GM12878 (cell line): ENCODE measurements around the gene NAT10. TPM values are rescaled to one million over a fixed set of nuclear protein-coding genes. Genes with fewer than 3 reads are reported as not detected.
A peak's percentile ranks its signal among the peaks of the same experiment; 100 is the strongest.

Source experiments
- ATAC-seq: fragments of 200-7000 bp; cut with Tn5 transposase; 3 replicates; pipeline ENCODE4 v1.9.1; 2020; ENCODE audit warnings: mild to moderate bottlenecking, moderate library complexity
- Bru-seq: library from RNA; stranded (reverse); fragments of 400-500 nt; gene quantifications from one replicate; lab custom pipeline; 2021; lab: Mats Ljungman, UMichigan
- BruChase-seq, 2 experiments: library from RNA; stranded (reverse); fragments of 400-500 nt; gene quantifications; one replicate each; lab custom pipeline; 2021; lab: Mats Ljungman, UMichigan
- BruUV-seq: library from RNA; stranded (reverse); fragments of 400-500 nt; replicated peaks from 2 replicates; lab custom pipeline; 2021; lab: Mats Ljungman, UMichigan
- CTCF ChIA-PET: fragments of 300-600 bp; sonication (Branson Sonifier 250); formaldehyde crosslinking; extraction: SDS; loops from one replicate; lab custom pipeline; 2021; ENCODE audit warnings: inconsistent platforms; lab: Yijun Ruan, JAX
- POLR2A ChIA-PET: fragments of 350-600 bp; formaldehyde crosslinking; extraction: SDS; loops from one replicate; lab custom pipeline; 2021; ENCODE audit warnings: inconsistent platforms; lab: Charles Lee
- RAD21 ChIA-PET: fragments of 300-600 bp; sonication (Branson Sonifier 250); formaldehyde crosslinking; loops from one replicate; lab custom pipeline; 2023; ENCODE audit warnings: antibody characterized with exemption; ENCODE audit not compliant: unreplicated experiment; lab: Charles Lee
- SMC1A ChIA-PET: fragments of 300-600 bp; sonication (Branson Sonifier 250); formaldehyde crosslinking; loops from one replicate; lab custom pipeline; 2023; ENCODE audit not compliant: unreplicated experiment, uncharacterized antibody; lab: Charles Lee
- DNase-seq: peaks from one replicate; pipeline ENCODE4 v3.0.0-alpha.2; 2011; ENCODE audit warnings: low read depth, low spot score
- FAIRE-seq: peaks from 3 replicates; lab custom pipeline; 2011; peaks lifted over from hg19 to GRCh38; lab: Jason Lieb, UNC
- H2AFZ ChIP-seq: 2 replicates; pipeline ENCODE4 v1.6.0; 2011; ENCODE audit warnings: low read depth, low read length, control low read depth; ENCODE audit not compliant: control insufficient read depth
- H3K27ac ChIP-seq: 2 replicates; pipeline ENCODE4 v1.5.1; 2011; ENCODE audit warnings: control low read depth; ENCODE audit not compliant: control insufficient read depth, insufficient read depth
- H3K27me3 ChIP-seq, 2 experiments: replicated peaks in 1 of 2; 2 replicates each; pipeline versions ENCODE4 v1.6.0 to v1.6.1; 2011; ENCODE audit warnings: low read length in 1 of 2; ENCODE audit not compliant: control insufficient read depth in 2 of 2, insufficient read depth in 2 of 2
- H3K36me3 ChIP-seq, 2 experiments: 2 replicates each; pipeline ENCODE4 v1.5.1; 2011; ENCODE audit warnings: low read length in 1 of 2; ENCODE audit not compliant: control insufficient read depth in 2 of 2, insufficient read depth in 2 of 2
- H3K4me1 ChIP-seq: 2 replicates; pipeline ENCODE4 v1.6.1; 2011; ENCODE audit warnings: mild to moderate bottlenecking, low read length, moderate library complexity, mixed read lengths; ENCODE audit not compliant: control insufficient read depth, insufficient read depth
- H3K4me2 ChIP-seq: 2 replicates; pipeline ENCODE4 v1.6.0; 2011; ENCODE audit warnings: control low read depth; ENCODE audit not compliant: control insufficient read depth, insufficient read depth
- H3K4me3 ChIP-seq: fragments of 200-600 bp; sonication (generic); 2 replicates; pipeline ENCODE4 v1.5.1; 2016
- H3K79me2 ChIP-seq: 2 replicates; pipeline ENCODE4 v1.6.0; 2011; ENCODE audit warnings: low read length; ENCODE audit not compliant: control insufficient read depth, insufficient read depth
- H3K9ac ChIP-seq: 2 replicates; pipeline ENCODE4 v1.8.0; 2011; ENCODE audit warnings: low read length, control low read depth, mixed read lengths; ENCODE audit not compliant: control insufficient read depth, insufficient read depth
- H3K9me3 ChIP-seq: replicated peaks from 3 replicates; pipeline ENCODE4 v1.5.1; 2011; ENCODE audit warnings: mild to moderate bottlenecking, low read length; ENCODE audit not compliant: control insufficient read depth, insufficient read depth
- H4K20me1 ChIP-seq: 2 replicates; pipeline ENCODE4 v1.6.0; 2011; ENCODE audit not compliant: control insufficient read depth, insufficient read depth
- IKZF1 ChIP-seq: fragments of 450-650 bp; conservative IDR thresholded peaks from 2 replicates; pipeline ENCODE4 v1.6.1; 2017; ENCODE audit warnings: antibody characterized with exemption, mild to moderate bottlenecking
- KAT2A ChIP-seq: conservative IDR thresholded peaks from 2 replicates; pipeline ENCODE4 v1.6.1; 2011; ENCODE audit warnings: low read depth, low read length; ENCODE audit not compliant: control insufficient read depth
- MTA2 ChIP-seq: fragments of 450-650 bp; IDR thresholded peaks from 2 replicates; pipeline ENCODE4 v1.6.1; 2016; ENCODE audit warnings: low read depth, mild to moderate bottlenecking, moderate library complexity
- NFYA ChIP-seq: IDR thresholded peaks from 2 replicates; pipeline ENCODE4 v1.6.1; 2011; ENCODE audit warnings: low read depth, mild to moderate bottlenecking, low read length, improper control_type of control experiment, borderline replicate concordance
- RAD21 ChIP-seq: IDR thresholded peaks from 2 replicates; pipeline ENCODE4 v1.6.1; 2011; ENCODE audit warnings: mild to moderate bottlenecking, low read depth, low read length, moderate library complexity; ENCODE audit not compliant: insufficient read depth
- RAD51 ChIP-seq: fragments of 450-650 bp; IDR thresholded peaks from 2 replicates; pipeline ENCODE4 v1.6.1; 2016; ENCODE audit warnings: moderate library complexity, mild to moderate bottlenecking, inconsistent platforms
- SREBF2 ChIP-seq: IDR thresholded peaks from 2 replicates; pipeline ENCODE4 v1.6.1; 2012; ENCODE audit warnings: mild to moderate bottlenecking, low read length
- STAT3 ChIP-seq: IDR thresholded peaks from 2 replicates; pipeline ENCODE4 v1.6.1; 2011; ENCODE audit warnings: low read depth, low read length, improper control_type of control experiment
- ZNF384 ChIP-seq: IDR thresholded peaks from 2 replicates; pipeline ENCODE4 v1.6.1; 2012; ENCODE audit warnings: low read depth, mild to moderate bottlenecking, low read length, improper control_type of control experiment, borderline replicate concordance
- WGBS: methylation state at CpG from one replicate; pipeline ENCODE4 v1.1.6; 2016; ENCODE audit warnings: low lambda C conversion rate; ENCODE audit not compliant: insufficient replicate concordance, insufficient coverage; ENCODE audit errors: missing lambda C conversion rate; 5-methylcytosine and 5-hydroxymethylcytosine counted together
- in situ Hi-C: fragments of 300-500 bp; cut with MboI; formaldehyde crosslinking; loops from 9 replicates; pipeline ENCODE4 v1.14.3; 2018; ENCODE audit warnings: mixed read lengths
- intact Hi-C: fragments of 100-400 bp; cut with micrococcal nuclease; formaldehyde crosslinking; loops from one replicate; pipeline ENCODE4 v1.14.2; 2022; ENCODE audit not compliant: unreplicated experiment
- long read RNA-seq, 2 experiments: library from polyadenylated mRNA; unstranded; transcript quantifications; one replicate each; pipeline ENCODE4 v2.0.0, GENCODE V29; 2019 to 2020
- polyA minus RNA-seq, 3 experiments: library from RNA; depleted of rRNA, polyadenylated mRNA; stranded (reverse); fragments of >200 nt; gene quantifications; 2 replicates each; pipeline ENCODE4 v1.2.3, GENCODE V29; 2011
- polyA plus RNA-seq, 11 experiments: library from polyadenylated mRNA; depleted of rRNA in 4 of 11; unstranded in 6 of 11; stranded (reverse) in 5 of 11; fragments of >200 nt; fragmentation: Nextera tagmentation in 4 of 11; fragmentation: Illumina TruSeq in 1 of 11; extraction: Ambion mirVana in 4 of 11; extraction: Trizol in 1 of 11; gene quantifications; 1 replicate in 1 of 11; 2 replicates in 10 of 11; pipeline versions ENCODE4 v1.2.1 to v1.2.3, GENCODE V29; 2011 to 2016; ENCODE audit warnings: inconsistent platforms in 2 of 11, missing spikeins in 2 of 11, low read depth in 1 of 11
- total RNA-seq, 4 experiments: library from RNA; depleted of rRNA in 3 of 4; stranded (reverse); fragments of >200 nt in 3 of 4; fragmentation: Illumina TruSeq in 1 of 4; extraction: Trizol in 1 of 4; gene quantifications; 2 replicates each; pipeline versions ENCODE4 v1.2.1 to v1.2.3, GENCODE V29; 2013 to 2021
- TF ChIP-seq, protein P1 (sequence below): fragments of 450-650 bp; IDR thresholded peaks from 2 replicates; pipeline ENCODE4 v1.6.1; 2016; ENCODE audit warnings: mild to moderate bottlenecking, moderate library complexity, borderline replicate concordance
- TF ChIP-seq, protein P2 (sequence below): fragments of 150-350 bp; IDR thresholded peaks from 2 replicates; pipeline ENCODE4 v1.6.1; 2014; ENCODE audit warnings: mild to moderate bottlenecking, low read depth, low read length

Gene NAT10
- total RNA-seq (2013; cell fraction: nucleolus; rRNA removed), result 84.6 and 91.9 TPM in 2 replicates
- total RNA-seq (2014; rRNA removed) (45.2 and 52.2 TPM in 2 replicates), total RNA-seq (2014; rRNA removed; fragmentation: Illumina TruSeq; extraction: Trizol) (57.3 and 59.3 TPM in 2 replicates), total RNA-seq (2021) (92.3 and 93.8 TPM in 2 replicates), polyA plus RNA-seq (2011; rRNA removed) (66.9 and 82.8 TPM in 2 replicates), polyA plus RNA-seq (2014; fragmentation: Illumina TruSeq; extraction: Trizol) (72.0 and 73.0 TPM in 2 replicates), polyA plus RNA-seq (2014; fragmentation: Nextera tagmentation; extraction: Ambion mirVana) (10 to 100 TPM; 45.1 to 72.5 TPM), polyA plus RNA-seq (2014; rRNA removed) (59.2 and 63.0 TPM in 2 replicates), polyA plus RNA-seq (2016; fragmentation: Nextera tagmentation; extraction: Ambion mirVana) (10 to 100 TPM; 92.5 to 95.5 TPM), polyA minus RNA-seq (2011; rRNA and poly(A)+ RNA removed) (101 and 114 TPM in 2 replicates), Bru-seq, nascent RNA (percentile 84 among the genes with signal in this experiment), BruChase-seq, experiment 1, labeled RNA remaining after a 6-hour chase (percentile 90 among the genes with signal in this experiment), BruChase-seq, experiment 2, labeled RNA remaining after a 2-hour chase (percentile 87 among the genes with signal in this experiment)
- polyA plus RNA-seq (2011; ENCODE audit: low read depth), result 39.1 TPM
- 78.5 and 82.7 TPM in 2 replicates for polyA plus RNA-seq (2011; cell fraction: cytosol; rRNA removed)
- polyA plus RNA-seq (2011; cell fraction: nucleus; rRNA removed), result 90.3 and 97.2 TPM in 2 replicates
- 46.2 and 56.8 TPM in 2 replicates for polyA plus RNA-seq (2012)
- 44.4 and 58.6 TPM in 2 replicates for polyA minus RNA-seq (2011; cell fraction: cytosol; rRNA and poly(A)+ RNA removed)
- 44.4 and 74.2 TPM in 2 replicates for polyA minus RNA-seq (2011; cell fraction: nucleus; rRNA and poly(A)+ RNA removed)
- long read RNA-seq, experiment 1, full-length matches to known transcripts, result 16 of 23 reads
- long read RNA-seq, experiment 1, partial matches to known transcripts, result 5 of 23 reads
- long read RNA-seq, experiment 1, other reads (novel, unspliced or antisense), result 2 of 23 reads
- long read RNA-seq, experiment 2, full-length matches to known transcripts, result 49 of 117 reads
- long read RNA-seq, experiment 2, partial matches to known transcripts, result 60 of 117 reads
- long read RNA-seq, experiment 2, other reads (novel, unspliced or antisense), result 8 of 117 reads

DNA sequence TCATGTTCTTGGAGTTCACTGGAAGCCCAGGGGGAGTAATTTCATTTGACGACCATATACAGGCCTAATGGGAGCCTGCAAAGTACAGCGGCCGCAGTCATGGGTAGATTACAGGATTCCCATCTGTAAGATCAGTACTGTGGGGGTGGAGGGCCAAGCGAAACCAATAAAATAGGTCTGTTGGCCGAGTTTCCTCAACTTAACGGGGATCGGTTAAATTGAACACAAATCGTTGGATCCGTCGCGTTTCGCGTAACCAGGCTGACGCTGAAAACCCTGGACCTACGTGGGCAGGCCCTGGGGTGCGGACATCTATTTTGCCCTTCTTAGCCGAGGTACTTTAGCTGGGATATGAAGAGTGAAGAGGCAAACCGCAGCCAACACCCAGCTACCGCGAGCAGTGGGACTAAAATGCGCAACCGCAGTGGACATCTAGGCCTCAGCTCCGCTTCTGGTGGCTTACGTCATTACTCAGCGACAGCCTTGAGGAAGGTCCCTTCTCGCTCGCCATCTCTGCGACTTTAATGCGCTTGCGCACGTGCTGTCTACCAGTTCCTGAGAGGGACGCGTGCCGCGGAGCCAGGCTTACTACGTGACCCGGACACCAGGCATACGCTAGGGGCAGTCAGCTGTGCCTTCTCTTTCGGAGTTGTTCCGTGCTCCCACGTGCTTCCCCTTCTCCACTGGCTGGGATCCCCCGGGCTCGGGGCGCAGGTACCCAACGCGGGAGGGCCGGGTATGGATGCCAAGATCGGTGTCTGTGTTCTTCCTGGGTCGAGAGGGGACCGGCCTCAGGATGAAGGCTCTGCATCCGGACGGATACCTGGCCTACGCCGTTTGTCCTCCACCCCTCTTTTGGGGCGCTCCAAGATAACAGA lies at the start of gene NAT10:
Gene NAT10 (plus strand): TSS at position 551 of the 878 bp plus-strand sequence. CDS start 2,597 bp downstream, outside the sequence.
- FAIRE-seq, result peak; percentile 99
- H4K20me1 ChIP-seq, result no peaks in the 10 kb centered on the region
- TSS peak; percentile 100 for BruUV-seq
- ChIA-PET SMC1A (interaction anchor here (0.6 to 2.4 kb wide), 12 partner anchors 9 to 147 kb away, joined by 3 to 9 read pairs (median 4); no protein-coding TSS in a partner anchor), RAD21 (interaction anchor here (0.6 to 2.6 kb wide), 8 partner anchors 40 to 260 kb away, joined by 3 to 8 read pairs (median 4); partner anchors contain the start of genes ABTB2 and CAPRIN1), POLR2A (interaction anchor here (0.5 to 2.0 kb wide), 9 partner anchors 10 to 58 kb away, joined by 3 to 14 read pairs (median 4); partner anchors contain the start of gene CAPRIN1), CTCF (interaction anchor here (0.9 to 2.1 kb wide), 11 partner anchors 10 to 108 kb away, joined by 3 to 9 read pairs (median 4); partner anchors contain the start of gene CAPRIN1)
- intact Hi-C loops, result loop anchor here (1.0 to 5.0 kb wide), 3 partner anchors 54 to 253 kb away; partner anchors contain the start of genes ABTB2 and CAPRIN1
- peak within 1 kb of the TSS; percentile 89 for H3K27ac ChIP-seq
- WGBS, result under 1% methylated on average over 54 of the region's 55 CpGs
- in situ Hi-C loops, result no loop called here
- no peaks in the 10 kb centered on the region for H3K9me3 ChIP-seq
- H3K27me3 ChIP-seq, result no peaks in the 10 kb centered on the region
- H3K9ac ChIP-seq, result peak within 1 kb of the TSS; percentile 85
- peak; percentile 94 for ATAC-seq
- peak within 1 kb of the TSS; percentile 83 for H2AFZ ChIP-seq
- H3K36me3 ChIP-seq, result peaks cover 8 to 12% of the 10 kb centered on the region in 2 experiments
- peak within 1 kb of the TSS; percentile 95 for H3K4me3 ChIP-seq
- peaks cover 39% of the 10 kb centered on the region for H3K79me2 ChIP-seq
- peak within 1 kb of the TSS; percentile 94 for H3K4me2 ChIP-seq
- DNase-seq, result peak; percentile 99
- peaks cover 15% of the 10 kb centered on the region for H3K4me1 ChIP-seq
- no peak for TF ChIP-seq MTA2
- TF ChIP-seq STAT3, result 0 out of 2 replicates have a peak, but pooled peaks have one; percentile 84
- peak; percentile 71 for TF ChIP-seq RAD51
- TF ChIP-seq KAT2A, result no peak
- TF ChIP-seq NFYA, result no peak
- TF ChIP-seq, protein P1, sequence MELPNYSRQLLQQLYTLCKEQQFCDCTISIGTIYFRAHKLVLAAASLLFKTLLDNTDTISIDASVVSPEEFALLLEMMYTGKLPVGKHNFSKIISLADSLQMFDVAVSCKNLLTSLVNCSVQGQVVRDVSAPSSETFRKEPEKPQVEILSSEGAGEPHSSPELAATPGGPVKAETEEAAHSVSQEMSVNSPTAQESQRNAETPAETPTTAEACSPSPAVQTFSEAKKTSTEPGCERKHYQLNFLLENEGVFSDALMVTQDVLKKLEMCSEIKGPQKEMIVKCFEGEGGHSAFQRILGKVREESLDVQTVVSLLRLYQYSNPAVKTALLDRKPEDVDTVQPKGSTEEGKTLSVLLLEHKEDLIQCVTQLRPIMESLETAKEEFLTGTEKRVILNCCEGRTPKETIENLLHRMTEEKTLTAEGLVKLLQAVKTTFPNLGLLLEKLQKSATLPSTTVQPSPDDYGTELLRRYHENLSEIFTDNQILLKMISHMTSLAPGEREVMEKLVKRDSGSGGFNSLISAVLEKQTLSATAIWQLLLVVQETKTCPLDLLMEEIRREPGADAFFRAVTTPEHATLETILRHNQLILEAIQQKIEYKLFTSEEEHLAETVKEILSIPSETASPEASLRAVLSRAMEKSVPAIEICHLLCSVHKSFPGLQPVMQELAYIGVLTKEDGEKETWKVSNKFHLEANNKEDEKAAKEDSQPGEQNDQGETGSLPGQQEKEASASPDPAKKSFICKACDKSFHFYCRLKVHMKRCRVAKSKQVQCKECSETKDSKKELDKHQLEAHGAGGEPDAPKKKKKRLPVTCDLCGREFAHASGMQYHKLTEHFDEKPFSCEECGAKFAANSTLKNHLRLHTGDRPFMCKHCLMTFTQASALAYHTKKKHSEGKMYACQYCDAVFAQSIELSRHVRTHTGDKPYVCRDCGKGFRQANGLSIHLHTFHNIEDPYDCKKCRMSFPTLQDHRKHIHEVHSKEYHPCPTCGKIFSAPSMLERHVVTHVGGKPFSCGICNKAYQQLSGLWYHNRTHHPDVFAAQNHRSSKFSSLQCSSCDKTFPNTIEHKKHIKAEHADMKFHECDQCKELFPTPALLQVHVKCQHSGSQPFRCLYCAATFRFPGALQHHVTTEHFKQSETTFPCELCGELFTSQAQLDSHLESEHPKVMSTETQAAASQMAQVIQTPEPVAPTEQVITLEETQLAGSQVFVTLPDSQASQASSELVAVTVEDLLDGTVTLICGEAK, result peak; percentile 37; the same call in 1 of the 2 replicates
- no peak for TF ChIP-seq ZNF384
- TF ChIP-seq, protein P2, sequence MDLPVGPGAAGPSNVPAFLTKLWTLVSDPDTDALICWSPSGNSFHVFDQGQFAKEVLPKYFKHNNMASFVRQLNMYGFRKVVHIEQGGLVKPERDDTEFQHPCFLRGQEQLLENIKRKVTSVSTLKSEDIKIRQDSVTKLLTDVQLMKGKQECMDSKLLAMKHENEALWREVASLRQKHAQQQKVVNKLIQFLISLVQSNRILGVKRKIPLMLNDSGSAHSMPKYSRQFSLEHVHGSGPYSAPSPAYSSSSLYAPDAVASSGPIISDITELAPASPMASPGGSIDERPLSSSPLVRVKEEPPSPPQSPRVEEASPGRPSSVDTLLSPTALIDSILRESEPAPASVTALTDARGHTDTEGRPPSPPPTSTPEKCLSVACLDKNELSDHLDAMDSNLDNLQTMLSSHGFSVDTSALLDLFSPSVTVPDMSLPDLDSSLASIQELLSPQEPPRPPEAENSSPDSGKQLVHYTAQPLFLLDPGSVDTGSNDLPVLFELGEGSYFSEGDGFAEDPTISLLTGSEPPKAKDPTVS, result no peak
- no peak for TF ChIP-seq SREBF2
- 0 out of 2 replicates have a peak, but pooled peaks have one; percentile 7 for TF ChIP-seq RAD21
- TF ChIP-seq IKZF1, result peak; percentile 92
